Lung (tissue), 12 donors: ENCODE results near the gene DPRX. TPM values are rescaled to one million over a fixed set of nuclear protein-coding genes. Genes with fewer than 3 reads are reported as not detected.
"Not testable (repeated sequence)": the region's sequence is repeated elsewhere in the genome, so short reads cannot be mapped to it uniquely, and the experiment has no call there.

Experiments
- ATAC-seq: fragments of 200-7000 bp; cut with Tn5 transposase; one replicate; pipeline ENCODE4 v1.9.1; 2020; ENCODE audit warnings: moderate number of reproducible peaks; ENCODE audit not compliant: insufficient read depth, low FRiP score
- DNase-seq, 3 donors: peaks; one replicate each; pipeline ENCODE4 v3.0.0-alpha.2; 2013 to 2017
- H3K27ac ChIP-seq, 2 donors: one replicate each; pipeline ENCODE4 v1.5.1; 2013; ENCODE audit warnings: mild to moderate bottlenecking in 2 of 2, moderate library complexity in 2 of 2, control low read depth in 1 of 2, inconsistent platforms in 1 of 2, low read depth in 1 of 2, low read length in 1 of 2
- H3K27me3 ChIP-seq, 3 donors: one replicate each; pipeline ENCODE4 v1.5.1; 2013; ENCODE audit warnings: low read length in 2 of 3; ENCODE audit not compliant: control insufficient read depth in 3 of 3, insufficient read depth in 3 of 3
- H3K36me3 ChIP-seq, 4 donors: one replicate each; pipeline ENCODE4 v1.5.1; 2013; ENCODE audit warnings: low read length in 4 of 4, mild to moderate bottlenecking in 1 of 4, moderate library complexity in 1 of 4; ENCODE audit not compliant: control insufficient read depth in 4 of 4, insufficient read depth in 4 of 4
- H3K4me1 ChIP-seq, 5 donors: one replicate each; pipeline ENCODE4 v1.5.1; 2013; ENCODE audit warnings: low read length in 5 of 5, mild to moderate bottlenecking in 2 of 5, moderate library complexity in 1 of 5; ENCODE audit not compliant: control insufficient read depth in 5 of 5, insufficient read depth in 5 of 5
- H3K4me3 ChIP-seq: one replicate; pipeline ENCODE4 v1.5.1; 2013; ENCODE audit warnings: mild to moderate bottlenecking, control low read depth, moderate library complexity
- H3K9ac ChIP-seq, 2 donors: one replicate each; pipeline ENCODE4 v1.5.1; 2013; ENCODE audit warnings: low read length in 2 of 2, control low read depth in 1 of 2; ENCODE audit not compliant: insufficient read depth in 1 of 2
- H3K9me3 ChIP-seq, 4 donors: one replicate each; pipeline ENCODE4 v1.5.1; 2013; ENCODE audit warnings: low read length in 3 of 4, mild to moderate bottlenecking in 1 of 4, moderate library complexity in 1 of 4; ENCODE audit not compliant: control insufficient read depth in 4 of 4, insufficient read depth in 3 of 4
- WGBS, 2 donors: extraction: QIAGEN DNeasy Blood & Tissue Kit; methylation state at CpG; one replicate each; pipeline ENCODE4 v1.1.7; 2013; 5-methylcytosine and 5-hydroxymethylcytosine counted together
- polyA plus RNA-seq, 2 donors: library from polyadenylated mRNA; stranded (reverse); fragments of 200-250 nt; gene quantifications; one replicate each; pipeline ENCODE4 v1.2.1, GENCODE V29; 2013
- total RNA-seq, 2 donors: library from RNA; depleted of rRNA in 1 of 2; stranded (reverse); fragments of >200 nt in 1 of 2; gene quantifications; one replicate each; pipeline ENCODE4 v1.2.1, GENCODE V29; 2014 to 2021
- TF ChIP-seq, protein P1 (sequence below): IDR thresholded peaks from 2 replicates; pipeline ENCODE4 v1.5.1; 2012; ENCODE audit warnings: mild to moderate bottlenecking; ENCODE audit errors: control extremely low read depth, extremely low read depth
- donor health status: control.
- donor health status: control.
- donor health status: Bipolar disorder and iron deficiency.
- donor health status: healthy.
- donor health status: DM: yes; HTN: yes; CAD: no.

The DPRX gene
- total and polyA plus RNA-seq, 4 donors: 0.17 TPM; not detected in 3

GRCh38 chr19:53664760-53665159 lies 33.0 kb downstream of the DPRX start:
- no peaks in the 10 kb centered on the region for H3K4me1 ChIP-seq
- ATAC-seq: no peak
- H3K27me3 ChIP-seq: no peaks in the 10 kb centered on the region
- WGBS, 2 donors: 68 to 72% methylated on average over 2 of the region's 2 CpGs
- no peaks in the 10 kb centered on the region for H3K36me3 ChIP-seq
- no peak overlapping the region for H3K4me3 ChIP-seq
- no peak for DNase-seq
- H3K9ac ChIP-seq: no peak overlapping the region
- H3K9me3 ChIP-seq: no peaks in the 10 kb centered on the region
- no peak overlapping the region for H3K27ac ChIP-seq
- TF ChIP-seq, protein P1, sequence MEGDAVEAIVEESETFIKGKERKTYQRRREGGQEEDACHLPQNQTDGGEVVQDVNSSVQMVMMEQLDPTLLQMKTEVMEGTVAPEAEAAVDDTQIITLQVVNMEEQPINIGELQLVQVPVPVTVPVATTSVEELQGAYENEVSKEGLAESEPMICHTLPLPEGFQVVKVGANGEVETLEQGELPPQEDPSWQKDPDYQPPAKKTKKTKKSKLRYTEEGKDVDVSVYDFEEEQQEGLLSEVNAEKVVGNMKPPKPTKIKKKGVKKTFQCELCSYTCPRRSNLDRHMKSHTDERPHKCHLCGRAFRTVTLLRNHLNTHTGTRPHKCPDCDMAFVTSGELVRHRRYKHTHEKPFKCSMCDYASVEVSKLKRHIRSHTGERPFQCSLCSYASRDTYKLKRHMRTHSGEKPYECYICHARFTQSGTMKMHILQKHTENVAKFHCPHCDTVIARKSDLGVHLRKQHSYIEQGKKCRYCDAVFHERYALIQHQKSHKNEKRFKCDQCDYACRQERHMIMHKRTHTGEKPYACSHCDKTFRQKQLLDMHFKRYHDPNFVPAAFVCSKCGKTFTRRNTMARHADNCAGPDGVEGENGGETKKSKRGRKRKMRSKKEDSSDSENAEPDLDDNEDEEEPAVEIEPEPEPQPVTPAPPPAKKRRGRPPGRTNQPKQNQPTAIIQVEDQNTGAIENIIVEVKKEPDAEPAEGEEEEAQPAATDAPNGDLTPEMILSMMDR: no peak

DNA sequence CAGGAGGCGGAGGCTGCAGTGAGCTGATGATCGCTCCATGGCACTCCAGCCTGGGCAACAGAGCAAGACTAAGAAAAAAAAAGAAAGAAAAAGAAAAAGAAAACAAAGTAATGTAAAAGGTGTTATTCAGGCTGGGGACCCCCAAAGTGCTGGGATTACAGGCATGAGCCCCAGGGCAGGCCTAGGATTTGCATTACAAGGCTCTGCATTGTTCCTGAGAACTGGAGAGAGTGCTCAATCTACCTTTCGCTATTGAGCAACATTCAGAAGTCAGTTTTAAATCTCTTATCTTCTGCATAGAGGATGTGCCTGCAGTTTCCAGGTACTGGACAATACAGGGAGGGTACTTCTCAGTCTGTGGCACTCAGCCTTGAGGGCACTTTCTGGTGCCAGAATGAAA lies 34.5 kb downstream of the DPRX start:
- not testable (repeated sequence) for H3K9ac ChIP-seq, H3K36me3 ChIP-seq, H3K4me1 ChIP-seq, H3K9me3 ChIP-seq, H3K27ac ChIP-seq, ATAC-seq, DNase-seq, H3K4me3 ChIP-seq, H3K27me3 ChIP-seq
- WGBS, 2 donors: 73 to 91% methylated on average over 1 to 3 of the region's 3 CpGs

DNA sequence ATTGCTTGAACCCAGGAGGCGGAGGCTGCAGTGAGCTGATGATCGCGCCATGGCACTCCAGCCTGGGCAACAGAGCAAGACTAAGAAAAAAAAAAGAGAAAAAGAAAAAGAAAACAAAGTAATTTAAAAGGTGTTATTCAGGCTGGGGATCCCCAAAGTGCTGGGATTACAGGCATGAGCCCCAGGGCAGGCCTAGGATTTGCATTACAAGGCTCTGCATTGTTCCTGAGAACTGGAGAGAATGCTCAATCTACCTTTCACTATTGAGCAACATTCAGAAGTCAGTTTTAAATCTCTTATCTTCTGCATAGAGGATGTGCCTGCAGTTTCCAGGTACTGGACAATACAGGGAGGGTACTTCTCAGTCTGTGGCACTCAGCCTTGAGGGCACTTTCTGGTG lies 37.0 kb downstream of the DPRX start:
- not testable (repeated sequence) for H3K9me3 ChIP-seq

DNA sequence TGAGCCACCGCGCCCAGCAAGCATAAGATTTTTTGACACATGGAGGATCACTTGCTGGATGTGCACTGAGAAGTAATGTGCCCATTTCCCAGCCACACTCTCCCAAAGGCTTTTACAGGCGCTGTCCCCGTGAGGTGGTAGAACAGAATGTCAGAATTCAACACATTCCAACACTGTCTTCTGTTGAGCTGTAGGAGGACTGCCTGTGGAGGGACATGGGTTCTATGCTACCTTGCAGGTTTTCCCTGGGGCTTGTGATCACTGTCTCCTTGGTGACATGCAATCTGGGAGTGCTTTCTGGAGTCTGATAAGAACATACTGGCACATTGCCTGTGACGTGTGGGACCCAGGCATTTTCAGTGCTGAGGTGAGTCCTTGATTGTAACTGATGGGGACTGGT lies 38.5 kb downstream of the DPRX start:
- TF ChIP-seq, protein P1: no peak
- Histone ChIP-seq H3K36me3 (no peaks in the 10 kb centered on the region), H3K4me1 (no peaks in the 10 kb centered on the region), H3K9me3 (no peaks in the 10 kb centered on the region), H3K27me3 (no peaks in the 10 kb centered on the region), H3K4me3 (no peak overlapping the region), H3K27ac (no peak overlapping the region), H3K9ac (no peak overlapping the region)
- DNase-seq: peak in 1 of 3 donors; percentile 3
- WGBS, 2 donors: 84 to 92% methylated on average over 5 of the region's 5 CpGs
- ATAC-seq: no peak

More for the DNA sequence above, 37.0 kb downstream of the DPRX start:
- H3K4me3 ChIP-seq, H3K4me1 ChIP-seq, H3K27me3 ChIP-seq, H3K27ac ChIP-seq, ATAC-seq, H3K9ac ChIP-seq, DNase-seq, H3K36me3 ChIP-seq: not testable (repeated sequence)
- 97% methylated on average over 3 of the region's 3 CpGs for WGBS, 2 donors

GRCh38 chr19:53671663-53672062 lies 39.9 kb downstream of the DPRX start:
- Histone ChIP-seq H3K9ac (no peak overlapping the region), H3K27me3 (no peaks in the 10 kb centered on the region), H3K36me3 (no peaks in the 10 kb centered on the region), H3K27ac (no peak overlapping the region), H3K4me3 (no peak overlapping the region), H3K4me1 (no peaks in the 10 kb centered on the region), H3K9me3 (no peaks in the 10 kb centered on the region)
- WGBS, 2 donors: 54 to 56% methylated on average over 3 of the region's 3 CpGs
- TF ChIP-seq, protein P1: no peak
- peak in 2 of 3 donors; percentile 22 to 55 for DNase-seq
- no peak for ATAC-seq
